CD1c-positive myeloid dendritic cell (primary cell): Measurements from ENCODE around the gene TSPAN7.
A peak's percentile ranks its signal among the peaks of the same experiment; 100 is the strongest.

ENCODE experiments used
- DNase-seq: peaks from one replicate; pipeline ENCODE4 v3.0.0-alpha.2; 2016; ENCODE audit errors: extremely low spot score

TSPAN7 gene

GRCh38 chrX:38682095-38682494 lies 120.8 kb downstream of the TSPAN7 start:
- no peak for DNase-seq

- no peak for DNase-seq
These were observed 131.6 kb downstream of the TSPAN7 start for GRCh38 chrX:38692961-38693360.

- DNase-seq = no peak
These were observed 133.1 kb downstream of the TSPAN7 start for GRCh38 chrX:38694394-38694793.

DNA sequence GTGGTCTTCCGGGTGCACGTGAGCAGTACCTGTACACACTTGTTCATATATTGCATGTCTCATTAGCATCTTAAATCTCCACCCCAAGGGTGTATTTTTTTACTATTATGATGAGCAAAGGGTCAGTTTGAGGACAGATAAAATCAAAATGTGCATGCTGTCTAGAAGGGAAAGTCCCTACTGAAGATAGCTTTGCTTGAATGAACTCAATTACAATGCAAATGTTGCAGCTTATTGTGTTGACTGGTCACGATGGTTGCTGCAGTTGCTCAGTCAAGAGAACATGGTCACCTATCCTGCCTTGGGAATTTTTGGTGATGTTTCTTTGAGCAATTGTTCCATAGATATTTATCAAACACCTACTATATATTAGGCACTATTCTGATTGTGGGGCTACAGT lies 136.1 kb downstream of the TSPAN7 start:
- no peak for DNase-seq

DNA sequence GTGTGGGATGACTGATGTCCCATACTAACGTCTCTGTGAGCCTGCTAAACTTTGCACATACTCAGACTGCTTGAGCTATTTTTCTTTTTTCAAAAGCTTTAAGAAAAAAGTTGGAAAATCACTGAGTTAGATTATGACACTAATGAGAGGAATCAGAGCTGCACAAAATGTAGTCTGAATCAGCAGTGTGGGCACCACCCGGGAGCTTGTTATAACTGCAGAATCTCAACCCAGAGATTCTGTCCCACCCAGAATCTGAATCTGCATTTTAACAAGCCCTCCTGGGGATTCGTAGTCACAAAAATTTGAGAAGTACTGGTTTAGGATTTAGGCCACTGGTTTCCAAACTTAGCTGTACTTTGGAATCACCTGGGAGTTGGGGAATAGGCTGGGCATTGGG lies 137.8 kb downstream of the TSPAN7 start:
- no peak for DNase-seq

DNA sequence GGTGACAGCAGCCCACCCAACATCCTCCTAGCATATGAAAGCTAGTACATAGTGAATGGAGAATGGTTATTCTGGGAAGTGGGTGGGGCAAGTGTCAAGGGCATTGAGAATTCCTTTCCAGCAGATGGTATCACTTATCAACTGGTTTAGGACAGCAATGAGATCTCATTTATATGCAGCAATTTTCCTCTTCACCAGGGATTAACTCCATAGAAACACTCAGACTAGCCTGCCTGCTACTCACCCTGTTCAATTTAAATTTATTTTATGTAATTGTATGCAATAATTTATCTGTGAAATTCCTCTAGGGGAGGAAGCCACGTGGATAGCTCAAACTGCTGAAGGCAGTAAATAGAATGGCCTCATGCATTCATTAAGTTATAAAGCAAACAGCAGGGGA lies 138.4 kb downstream of the TSPAN7 start:
- no peak for DNase-seq

DNA sequence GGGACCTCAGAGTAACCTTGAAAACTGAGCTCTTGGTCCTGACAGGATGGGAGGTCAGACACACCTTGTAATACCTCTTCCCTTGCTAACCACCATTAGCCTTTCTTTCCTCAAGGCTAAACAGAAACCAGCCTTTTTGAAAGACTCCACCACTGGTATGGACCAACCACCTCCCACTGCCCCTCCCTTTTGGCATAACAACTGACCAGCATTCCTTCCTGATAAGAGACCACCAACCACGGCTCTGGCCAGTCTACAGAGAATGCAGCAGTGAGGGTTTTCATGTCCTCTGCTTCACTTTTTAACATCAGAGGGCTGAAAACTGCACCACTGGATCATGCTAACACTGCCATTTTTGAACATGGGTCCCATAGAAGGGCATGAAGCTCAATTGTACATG lies 139.7 kb downstream of the TSPAN7 start:
- DNase-seq = no peak

DNA sequence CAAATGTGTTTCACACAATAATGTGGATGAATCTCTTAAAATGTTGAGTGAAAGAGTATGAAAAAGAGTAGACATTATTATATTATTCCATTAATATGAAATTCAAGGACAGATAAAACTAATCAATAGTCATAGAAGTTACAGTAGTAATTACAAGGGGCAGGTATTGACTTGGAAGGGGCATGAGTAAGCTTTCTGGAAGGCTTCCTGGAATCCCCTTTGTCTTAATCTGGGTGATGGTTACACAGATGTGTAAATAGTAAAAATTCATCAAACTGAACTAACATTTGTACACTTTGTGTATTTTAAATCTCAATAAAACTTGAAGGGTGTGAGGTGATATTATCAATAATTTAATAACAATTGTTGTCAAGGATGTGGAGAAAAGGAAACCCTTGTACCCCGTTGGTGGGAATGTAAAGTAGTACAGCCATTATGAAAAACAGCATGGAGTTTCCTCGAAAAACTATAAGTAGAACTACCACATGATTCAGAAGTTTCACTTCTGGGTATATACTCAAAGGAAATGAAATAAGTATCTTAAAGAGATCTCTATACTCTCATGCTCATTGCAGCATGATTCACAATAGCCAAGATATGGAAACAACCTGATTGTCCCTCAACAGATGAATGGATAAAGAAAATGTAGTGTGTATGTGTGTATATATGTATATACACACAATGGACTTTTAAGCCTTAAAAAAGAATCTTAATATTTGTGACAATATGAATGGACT lies 143.0 kb downstream of the TSPAN7 start:
- peak; percentile 41 for DNase-seq

DNA sequence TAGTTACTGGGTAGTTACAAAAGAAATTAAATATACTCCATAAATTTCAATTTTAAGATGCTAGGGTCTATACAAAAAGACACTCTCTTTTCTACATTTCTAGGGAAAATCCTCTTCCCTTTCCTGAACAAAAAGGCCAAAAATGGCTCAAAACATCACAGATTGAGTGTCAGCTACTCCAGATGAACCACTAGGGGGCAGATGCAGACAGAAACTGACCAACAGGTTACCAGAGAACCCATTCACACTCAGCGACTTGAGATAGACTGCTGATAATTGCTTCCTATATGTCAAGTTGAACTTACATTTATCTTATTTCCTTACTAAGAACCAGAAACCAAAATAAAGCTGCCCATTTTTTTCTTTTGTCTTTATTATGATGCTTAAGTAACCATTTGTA lies 156.5 kb downstream of the TSPAN7 start:
- peak; percentile 35 for DNase-seq

DNA sequence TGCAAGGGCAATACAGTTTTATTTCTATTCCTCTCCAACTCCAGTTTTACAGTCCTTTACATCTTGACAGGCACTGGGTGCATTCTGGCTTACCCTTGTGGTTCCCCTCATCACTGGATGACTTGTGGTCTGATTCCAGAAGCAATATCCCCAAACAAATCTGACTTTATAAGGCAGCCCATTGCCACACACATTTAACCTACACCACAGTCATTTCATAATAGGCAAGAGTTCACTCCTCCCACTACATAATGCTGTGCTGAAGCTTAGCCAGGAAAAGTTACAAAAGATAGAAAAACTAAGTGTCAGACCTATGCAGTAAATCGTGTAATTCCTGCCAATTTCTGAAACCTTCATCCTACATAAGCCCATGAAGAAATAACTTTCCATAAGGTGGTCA lies 157.0 kb downstream of the TSPAN7 start:
- peak; percentile 7 for DNase-seq

- no peak for DNase-seq
These were observed 165.3 kb downstream of the TSPAN7 start for GRCh38 chrX:38726612-38727011.

DNA sequence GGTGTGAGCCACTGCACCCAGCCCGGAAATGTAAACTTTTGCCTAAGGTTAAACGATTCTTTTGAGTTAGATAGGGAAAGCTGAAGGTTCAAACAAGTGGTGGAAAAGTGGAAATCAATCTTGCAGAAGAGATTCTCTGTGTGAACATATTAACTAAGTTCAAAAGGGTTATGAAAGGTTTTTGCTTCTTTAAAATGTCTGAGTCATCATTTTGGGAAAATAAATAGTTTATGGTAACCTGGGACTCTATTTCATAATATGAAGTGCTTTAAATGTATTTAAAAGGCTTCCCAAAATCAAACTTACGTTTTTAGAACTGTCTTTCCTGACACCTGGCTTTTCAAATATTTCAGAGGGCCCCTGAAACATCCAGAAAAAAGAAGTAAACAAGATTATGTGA lies 166.3 kb downstream of the TSPAN7 start:
- no peak for DNase-seq

DNA sequence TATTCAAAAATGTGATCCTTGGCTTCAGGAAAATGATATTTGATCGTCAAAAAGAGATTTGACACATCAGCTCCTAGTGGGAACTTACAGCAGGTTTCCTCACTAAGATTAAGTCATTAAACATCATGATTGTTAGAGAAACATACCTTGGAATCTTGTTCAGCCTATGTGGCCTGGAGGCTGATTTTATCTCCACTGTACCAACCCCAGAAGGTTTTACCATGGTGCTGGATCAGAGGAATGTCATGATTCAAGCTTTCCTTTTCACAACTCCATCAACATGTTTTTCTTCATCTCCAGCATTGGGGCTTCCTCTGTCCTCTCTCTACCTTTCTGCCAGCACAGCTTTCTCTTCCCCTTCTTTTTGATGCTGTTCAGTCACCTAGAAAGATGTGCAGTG lies 171.5 kb downstream of the TSPAN7 start:
- no peak for DNase-seq
